CD4-positive, alpha-beta T cell treated with Interleukin-15 for 4 hours (primary cell): ENCODE measurements around the gene SOX1.

Source experiments
- DNase-seq: peaks from one replicate; pipeline ENCODE4 v3.0.0-alpha.2; 2020; ENCODE audit warnings: low spot score

SOX1 gene

DNA sequence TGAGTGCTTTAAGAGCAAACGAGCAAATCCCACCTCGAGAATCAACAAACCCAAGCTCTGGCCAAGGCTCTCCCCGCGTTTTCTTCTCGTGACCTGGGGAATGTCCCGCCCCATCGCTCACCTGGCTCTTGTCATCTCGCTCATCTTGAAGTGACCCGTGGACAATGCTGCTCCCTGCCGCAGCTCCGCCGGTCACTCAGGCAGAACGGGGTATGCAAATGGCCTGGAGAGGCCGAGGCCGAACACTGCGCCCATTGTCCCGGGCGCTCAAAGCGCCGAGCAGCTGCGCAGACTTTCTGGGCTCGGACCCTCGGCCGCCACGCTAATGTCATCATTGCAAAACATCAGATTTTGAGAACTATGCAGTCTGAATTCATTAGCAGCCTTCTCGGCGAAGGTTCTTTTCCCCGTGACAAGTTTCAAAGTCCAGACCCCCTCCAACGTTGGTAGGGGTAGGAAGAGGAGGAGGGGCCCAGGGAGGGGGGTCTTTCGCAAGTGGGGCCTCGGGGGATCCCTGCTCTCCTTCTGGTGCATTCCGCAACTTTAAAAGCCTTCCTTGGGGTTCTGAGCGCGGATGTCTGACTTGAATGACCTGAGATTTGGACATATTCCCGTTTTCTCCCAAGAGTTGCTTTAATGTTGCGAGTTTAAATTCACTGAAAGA lies 39.7 kb downstream of the SOX1 start:
- DNase-seq, result no peak

DNA sequence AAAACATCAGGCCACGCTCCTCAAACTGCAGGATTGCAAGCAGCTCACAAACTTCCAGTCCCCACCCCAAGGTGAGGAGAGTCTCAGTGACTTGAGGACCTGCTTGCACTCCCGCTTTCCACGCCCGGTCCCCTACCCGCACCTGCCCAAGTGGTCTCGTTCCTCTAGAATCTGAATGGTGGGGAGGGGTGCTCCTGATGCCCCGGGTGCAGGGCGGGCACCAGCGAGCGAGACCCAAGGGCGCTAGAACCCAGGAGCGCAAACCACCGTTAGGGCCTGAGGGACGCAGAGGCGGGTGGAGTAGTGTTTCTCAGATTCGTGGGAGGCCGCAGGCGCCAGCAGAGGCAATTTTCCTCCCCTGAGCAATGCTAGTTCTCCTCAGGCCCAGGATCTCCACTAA lies 40.3 kb downstream of the SOX1 start:
- DNase-seq, result no peak

GRCh38 chr13:112110479-112110878 lies 43.5 kb downstream of the SOX1 start:
- DNase-seq, result no peak

GRCh38 chr13:112111239-112111857 lies 44.4 kb downstream of the SOX1 start:
- DNase-seq, result no peak

DNA sequence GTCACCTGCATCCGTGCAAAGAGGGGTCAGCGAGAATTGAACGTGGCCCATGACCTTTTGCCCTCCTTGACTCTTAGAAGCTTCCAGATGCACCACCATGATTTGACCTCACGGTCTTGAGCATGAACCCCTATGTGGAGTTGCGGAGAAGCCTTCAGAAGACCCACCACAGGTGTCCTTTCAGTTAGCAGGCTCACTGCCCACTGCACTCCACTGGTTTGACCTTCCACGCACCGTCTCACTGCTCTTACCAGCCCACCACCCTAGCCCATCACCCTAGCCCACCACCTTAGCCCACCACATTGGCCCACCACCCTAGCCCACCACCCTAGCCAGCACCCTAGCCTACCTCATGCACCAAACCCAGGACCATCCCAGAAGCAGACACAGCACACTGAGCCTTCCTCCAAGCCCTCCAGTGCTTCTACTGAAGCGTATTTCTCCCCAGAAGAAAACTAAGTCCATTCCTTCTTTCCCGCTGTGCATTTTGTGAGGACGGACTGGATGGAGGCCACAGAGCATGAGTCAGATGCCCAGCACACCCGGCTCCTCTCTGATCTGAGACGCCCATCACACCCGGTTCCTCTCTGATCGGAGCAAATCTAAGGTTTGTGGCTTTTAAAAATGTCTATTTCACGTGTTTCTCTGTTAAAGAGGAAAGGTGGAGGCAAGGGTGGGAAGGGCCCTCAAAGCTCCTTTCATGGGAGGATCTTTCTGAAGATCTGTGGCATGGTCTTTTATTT lies 45.8 kb downstream of the SOX1 start:
- DNase-seq, result no peak

GRCh38 chr13:112113348-112113747 lies 46.4 kb downstream of the SOX1 start:
- DNase-seq, result no peak

DNA sequence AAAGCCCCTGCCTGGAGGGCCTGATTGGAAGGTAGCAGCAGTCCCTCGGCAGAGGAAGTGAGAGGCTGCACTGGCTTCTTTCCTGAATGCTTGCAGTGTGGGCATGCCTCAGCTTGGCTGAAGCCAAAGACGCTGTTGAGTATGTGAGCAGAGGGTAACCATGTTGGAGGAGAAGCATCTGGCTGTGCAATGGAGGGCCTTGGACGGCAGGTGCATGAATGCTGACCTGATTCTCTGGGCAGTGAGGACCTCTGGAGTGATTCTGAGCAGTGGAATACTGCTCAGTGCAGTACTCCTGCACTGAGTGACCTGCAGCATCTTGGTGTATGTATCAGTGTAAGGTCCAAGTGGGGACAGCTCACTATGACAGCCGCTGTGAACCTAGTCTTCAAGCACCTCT lies 46.9 kb downstream of the SOX1 start:
- no peak for DNase-seq

DNA sequence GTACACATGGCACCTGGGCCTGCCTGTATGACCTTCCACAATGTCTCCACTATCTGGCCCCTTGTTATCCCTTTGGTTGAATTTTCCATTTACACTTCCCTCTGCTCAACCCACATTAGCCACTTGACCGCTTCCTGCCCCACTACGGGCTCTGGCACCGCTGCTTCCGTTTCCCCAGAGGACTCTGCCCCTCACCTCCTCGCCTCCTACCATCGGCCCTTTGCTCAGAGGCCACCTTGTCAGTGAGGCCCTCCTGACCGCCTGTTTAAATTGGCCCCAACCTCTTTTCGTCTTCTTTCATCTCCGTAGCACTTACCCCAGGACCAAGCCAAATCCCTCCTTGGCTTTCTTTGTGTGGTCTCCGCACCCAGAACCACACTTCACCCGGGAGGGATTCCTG lies 47.4 kb downstream of the SOX1 start:
- DNase-seq, result no peak

- DNase-seq, result no peak
Observed at GRCh38 chr13:112115403-112116091, 48.6 kb downstream of the SOX1 start.

DNA sequence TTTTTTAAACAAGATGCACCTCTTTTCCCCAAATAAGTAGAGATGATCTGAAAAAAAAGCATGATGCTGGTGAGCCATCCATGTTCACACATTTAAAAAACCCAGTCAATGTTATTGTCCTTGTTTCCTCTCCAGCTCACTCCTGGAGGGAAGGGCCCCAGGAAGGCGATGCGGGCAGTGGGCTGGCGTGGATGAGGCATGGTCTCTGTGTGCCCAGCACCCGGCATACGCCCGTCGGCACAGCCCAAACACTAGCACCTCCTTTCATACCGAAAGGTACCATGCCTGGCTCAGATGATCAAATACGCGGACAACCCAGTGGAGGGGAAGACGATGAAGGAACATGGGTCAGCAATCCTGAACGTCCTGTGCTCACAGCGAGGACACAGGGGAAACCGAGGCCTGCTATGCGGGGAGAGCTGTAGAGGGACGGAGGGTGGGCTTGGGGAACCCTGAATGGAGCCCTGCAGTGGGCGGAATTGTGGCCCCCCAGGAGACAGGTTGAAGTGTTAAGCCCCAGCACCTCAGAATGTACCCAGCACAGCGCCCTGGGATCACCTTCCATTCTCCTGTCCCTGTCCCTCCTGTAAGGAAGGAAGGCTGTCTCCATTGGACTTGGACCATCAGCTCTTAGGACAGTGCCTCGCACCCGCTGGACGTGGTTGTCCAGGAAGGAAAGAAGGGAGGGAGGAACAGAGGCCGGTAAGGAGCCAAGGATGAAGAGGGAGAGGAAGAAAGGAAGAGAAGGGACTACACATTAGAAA lies 49.4 kb downstream of the SOX1 start:
- DNase-seq, result no peak

DNA sequence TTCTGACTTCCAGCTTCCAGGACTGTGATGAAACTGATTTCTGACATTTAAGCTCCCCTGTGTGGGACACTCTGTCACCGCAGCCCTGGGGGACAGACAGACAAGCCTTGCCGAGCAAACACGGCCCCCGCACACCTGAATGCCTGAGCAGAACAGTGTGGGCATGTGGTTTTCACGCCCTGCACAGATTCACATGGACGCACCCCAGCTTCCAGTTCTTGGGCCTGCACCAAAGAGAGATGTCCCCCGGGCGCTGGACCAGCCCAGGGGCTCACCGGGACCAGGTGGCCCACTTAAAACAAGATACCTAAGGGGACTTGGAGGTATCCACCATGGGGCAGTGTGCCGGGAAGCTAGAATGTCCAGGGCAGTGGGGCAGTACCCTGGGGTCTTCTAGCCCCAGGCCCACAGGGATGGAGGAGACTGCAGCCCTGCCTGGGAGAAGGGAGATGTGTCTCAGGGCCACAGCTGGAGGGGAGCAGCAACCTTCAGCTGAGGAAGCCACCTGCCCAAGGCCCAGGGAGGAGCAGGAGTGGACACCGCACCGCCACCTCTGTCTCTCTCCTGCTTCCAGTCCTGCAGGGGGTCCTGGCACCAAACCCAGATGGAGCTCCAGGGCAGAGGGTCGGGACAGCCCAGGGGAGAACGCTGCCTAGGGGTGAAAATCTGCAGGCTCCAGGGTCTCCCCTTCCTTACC lies 50.5 kb downstream of the SOX1 start:
- no peak for DNase-seq

GRCh38 chr13:112117955-112118302 lies 51.0 kb downstream of the SOX1 start:
- DNase-seq, result no peak

- DNase-seq, result no peak
Observed at GRCh38 chr13:112118451-112119064, 51.6 kb downstream of the SOX1 start.

GRCh38 chr13:112119192-112120030 lies 52.5 kb downstream of the SOX1 start:
- no peak for DNase-seq

DNA sequence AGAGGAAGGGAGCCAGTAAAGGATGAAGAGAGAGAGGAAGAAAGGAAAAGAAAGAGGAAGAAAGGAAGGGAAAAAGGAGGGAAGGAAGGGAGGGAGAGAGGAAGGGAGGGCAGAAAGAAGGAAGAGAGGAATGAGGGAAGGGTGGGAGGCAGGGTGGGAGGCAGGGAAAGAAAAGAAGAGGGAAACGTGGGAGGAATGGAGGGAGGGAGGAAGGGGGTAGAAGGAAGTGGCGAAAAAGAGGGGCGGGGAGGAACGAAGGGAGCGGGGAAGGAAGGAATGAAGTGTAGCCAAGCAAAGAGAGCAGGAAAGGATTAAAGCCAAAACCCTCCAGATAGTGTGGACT lies 53.1 kb downstream of the SOX1 start:
- no peak for DNase-seq
